HG03060 (cell line): Measurements from ENCODE around the gene NACA2.
"Not testable (repeated sequence)": the region's sequence is repeated elsewhere in the genome, so short reads cannot be mapped to it uniquely, and the experiment has no call there.

Source experiments
- ATAC-seq: cut with Tn5 transposase; IDR thresholded peaks from one replicate; pipeline ENCODE4 v1.9.1; 2021; ENCODE audit warnings: low read depth, moderate number of reproducible peaks; ENCODE audit not compliant: unreplicated experiment

Gene NACA2

GRCh38 chr17:61579961-61580360 is 11.1 kb downstream of the NACA2 start:
- no peak for ATAC-seq

- ATAC-seq = no peak
These were observed 11.7 kb downstream of the NACA2 start for GRCh38 chr17:61579347-61579746.

- ATAC-seq = no peak
These were observed 12.4 kb downstream of the NACA2 start for GRCh38 chr17:61578645-61579044.

DNA sequence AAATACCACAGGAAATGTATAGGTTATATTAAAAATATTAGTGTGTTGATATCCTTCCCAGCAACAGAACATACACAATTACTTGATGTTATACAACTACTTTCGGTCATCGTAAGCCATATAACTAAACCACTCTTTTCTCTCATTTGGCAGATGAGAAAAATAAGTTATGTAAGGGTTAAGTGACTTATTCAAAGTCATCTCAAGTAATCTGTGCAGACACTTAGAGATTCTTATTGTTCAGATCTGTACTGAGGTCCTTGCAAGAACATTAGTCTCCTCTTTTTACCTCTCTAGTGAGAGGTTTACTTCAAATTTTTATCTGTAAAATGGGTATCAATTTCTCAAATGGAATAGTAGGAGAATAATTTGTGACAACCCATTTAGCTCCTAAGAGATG is 15.0 kb downstream of the NACA2 start:
- no peak for ATAC-seq

DNA sequence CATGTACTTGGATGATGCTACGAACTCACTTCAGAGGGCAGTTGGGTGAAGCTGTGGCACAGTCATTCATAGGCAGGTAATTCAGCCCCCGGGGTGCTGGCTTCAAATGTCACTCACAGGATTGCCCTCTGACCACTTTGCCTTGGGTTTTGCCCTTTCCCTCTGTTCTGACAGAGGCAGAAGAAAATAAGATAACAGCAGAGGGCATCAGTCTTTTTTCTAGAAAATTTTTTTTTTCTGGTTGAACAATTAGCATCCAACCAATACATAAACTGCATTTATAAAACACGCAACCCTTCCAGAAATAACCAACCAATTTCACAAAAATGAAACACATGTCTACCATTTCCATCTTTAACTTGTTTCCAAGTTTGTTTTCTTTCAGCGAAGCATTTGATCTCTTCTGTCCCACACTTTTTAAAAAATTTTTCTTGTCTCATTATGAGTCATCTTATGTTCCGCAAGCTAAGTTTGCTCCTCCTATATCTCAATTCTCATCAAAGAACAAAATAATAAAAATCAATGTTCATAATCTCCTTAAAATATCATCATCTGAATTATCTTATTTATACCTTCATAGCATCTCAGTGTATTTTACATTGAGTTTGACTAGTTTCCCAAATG is 15.6 kb downstream of the NACA2 start:
- ATAC-seq = no peak

DNA sequence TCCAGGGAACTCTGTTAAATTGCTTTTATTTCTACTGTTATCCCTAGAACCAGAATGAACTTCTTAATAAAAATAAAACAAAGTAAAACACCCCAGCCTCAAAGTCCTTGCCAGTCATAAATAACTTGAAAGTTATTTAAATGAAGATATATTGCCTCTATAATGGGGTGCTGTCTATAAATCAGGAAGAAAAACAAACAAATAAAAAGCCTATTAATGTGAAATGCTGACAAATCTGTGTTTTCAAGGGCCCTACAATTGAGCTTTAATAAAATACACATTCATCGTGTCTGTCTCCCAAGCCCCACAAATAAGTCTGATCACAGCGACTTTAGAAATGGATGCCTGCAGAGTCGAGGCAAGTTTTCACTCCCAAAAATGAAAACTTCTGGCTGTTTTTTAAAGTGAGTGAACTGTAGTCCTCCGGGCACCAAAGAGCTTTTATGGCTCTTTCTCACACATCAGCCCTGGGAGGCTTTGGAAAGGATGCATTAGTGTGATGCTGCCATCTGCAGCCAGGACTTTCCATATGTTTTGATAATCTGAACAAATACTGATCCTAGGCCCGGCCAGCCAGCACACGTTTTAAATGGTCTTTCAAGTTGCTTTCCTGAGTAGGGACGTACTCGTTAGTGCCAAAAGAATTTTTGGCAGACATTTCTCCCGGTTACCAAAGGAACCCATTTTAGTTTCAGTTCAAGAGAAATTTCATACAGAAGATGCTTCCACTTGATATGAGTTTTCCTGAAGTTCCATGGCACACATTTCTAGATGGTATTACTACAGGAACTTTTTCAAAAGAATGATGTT is 16.3 kb downstream of the NACA2 start:
- no peak for ATAC-seq

GRCh38 chr17:61572547-61572946 is 18.5 kb downstream of the NACA2 start:
- ATAC-seq = not testable (repeated sequence)

DNA sequence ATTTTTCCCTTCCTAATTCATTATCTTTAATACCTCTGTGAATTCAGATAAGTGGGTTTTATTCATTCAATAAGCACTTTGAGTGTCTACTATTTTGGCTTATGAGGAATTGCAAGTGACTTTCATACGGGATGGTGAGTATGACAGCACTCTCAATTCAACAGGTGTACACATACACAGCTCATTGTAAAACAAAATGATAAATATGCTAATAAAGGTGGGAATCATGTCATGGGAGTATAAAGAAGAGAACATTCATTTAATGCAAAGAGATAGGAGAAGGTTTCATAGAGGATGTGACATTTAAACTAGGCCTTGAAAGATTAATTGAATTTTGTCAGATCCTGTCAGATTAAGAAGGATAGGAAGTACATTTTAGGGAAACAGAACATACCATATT is 19.4 kb downstream of the NACA2 start:
- ATAC-seq = no peak

- ATAC-seq = no peak
These were observed 20.9 kb downstream of the NACA2 start for GRCh38 chr17:61570118-61570517.

DNA sequence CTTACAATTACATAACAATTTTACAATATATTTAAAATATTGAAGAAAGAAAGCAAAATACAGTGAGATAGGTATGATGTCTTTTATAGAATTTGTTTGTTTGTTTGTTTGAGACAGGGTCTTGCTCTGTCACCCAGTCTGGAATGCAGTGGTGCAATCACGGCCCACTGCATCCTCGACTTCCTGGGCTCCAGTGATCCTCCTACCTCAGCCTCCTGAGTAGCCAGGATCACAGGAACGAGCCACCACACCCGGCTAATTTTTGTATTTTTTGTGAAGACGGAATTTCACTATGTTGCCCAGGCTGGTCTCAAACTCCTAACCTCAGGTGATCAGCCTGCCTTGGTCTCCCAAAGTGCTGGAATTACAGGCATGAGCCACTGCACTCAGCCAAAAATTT is 21.5 kb downstream of the NACA2 start:
- not testable (repeated sequence) for ATAC-seq

DNA sequence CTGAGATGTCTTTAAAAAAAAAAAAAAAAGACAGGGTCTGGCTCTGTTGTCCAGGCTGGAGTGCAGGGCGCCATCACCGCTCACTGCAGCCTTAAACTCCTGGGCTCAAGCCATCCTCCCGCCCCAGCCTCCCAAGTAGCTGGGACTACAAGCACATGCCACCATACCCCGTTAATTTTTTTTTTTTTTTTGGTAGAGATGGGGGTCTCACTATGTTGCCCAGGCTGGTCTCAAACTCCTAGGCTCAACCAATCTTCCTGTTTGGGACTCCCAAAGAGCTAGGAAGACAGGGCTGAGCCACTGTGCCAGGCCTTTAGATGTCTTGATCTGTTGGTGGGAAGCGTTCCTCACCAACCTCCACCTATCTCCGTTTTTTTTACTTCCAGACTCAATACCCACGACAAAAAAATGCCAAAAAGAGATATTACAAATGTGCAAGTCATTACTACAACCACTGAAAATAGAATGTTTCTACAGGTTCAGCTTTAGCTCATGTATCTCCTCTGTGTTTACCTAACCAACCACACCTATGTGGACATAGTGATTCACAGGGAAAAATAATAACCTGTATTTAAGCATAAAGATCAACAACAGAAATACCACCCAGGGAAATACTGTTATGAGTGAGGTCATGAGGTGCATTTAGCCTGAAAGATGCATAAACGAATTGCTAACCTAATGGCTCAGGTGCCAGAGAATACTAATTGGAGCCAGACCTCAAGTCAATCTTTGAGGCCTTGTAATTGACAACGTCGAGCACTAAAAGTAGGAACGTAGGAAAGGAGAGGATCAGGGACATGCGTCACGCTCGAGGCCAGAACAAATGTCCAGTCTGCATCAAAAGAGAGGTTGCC is 22.6 kb downstream of the NACA2 start:
- ATAC-seq = no peak

GRCh38 chr17:61567045-61567802 is 23.8 kb downstream of the NACA2 start:
- ATAC-seq = no peak

DNA sequence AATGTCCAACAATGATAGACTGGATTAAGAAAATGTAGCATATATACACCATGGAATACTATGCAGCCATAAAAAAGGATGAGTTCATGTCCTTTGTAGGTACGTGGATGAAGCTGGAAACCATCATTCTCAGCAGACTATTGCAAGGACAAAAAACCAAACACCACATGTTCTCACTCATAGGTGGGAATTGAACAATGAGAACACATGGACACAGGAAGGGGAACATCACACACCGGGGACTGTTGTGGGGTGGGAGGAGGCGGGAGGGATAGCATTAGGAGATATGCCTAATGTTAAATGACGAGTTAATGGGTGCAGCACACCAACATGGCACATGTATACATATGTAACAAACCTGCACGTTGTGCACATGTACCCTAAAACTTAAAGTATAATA is 24.6 kb downstream of the NACA2 start:
- not testable (repeated sequence) for ATAC-seq

- not testable (repeated sequence) for ATAC-seq
These were observed 25.2 kb downstream of the NACA2 start for GRCh38 chr17:61565850-61566249.

DNA sequence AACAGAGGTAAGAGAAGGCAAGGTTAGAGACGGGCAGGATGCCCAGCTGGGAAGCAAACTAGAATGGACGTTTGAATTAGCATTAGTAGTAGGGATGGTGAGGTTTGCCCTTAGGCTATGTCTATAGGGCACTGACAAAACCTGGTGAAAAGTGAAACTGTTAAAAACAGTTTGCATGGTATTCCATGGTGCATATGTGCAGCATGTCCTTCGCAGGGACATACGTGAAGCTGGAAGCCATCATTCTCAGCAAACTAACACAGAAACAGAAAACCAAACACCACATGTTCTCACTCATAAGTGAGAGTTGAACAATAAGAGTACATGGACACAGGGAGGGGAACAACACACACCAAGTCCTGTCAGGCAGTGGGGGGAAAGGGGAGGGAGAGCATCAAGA is 25.8 kb downstream of the NACA2 start:
- no peak for ATAC-seq

- no peak for ATAC-seq
These were observed 28.7 kb downstream of the NACA2 start for GRCh38 chr17:61562287-61562686.

- no peak for ATAC-seq
These were observed 29.7 kb downstream of the NACA2 start for GRCh38 chr17:61561354-61561753.

GRCh38 chr17:61560071-61560470 is 30.9 kb downstream of the NACA2 start:
- ATAC-seq = no peak

GRCh38 chr17:61556224-61557188 is 34.5 kb downstream of the NACA2 start:
- no peak for ATAC-seq
